CD14-positive monocyte (primary cell): ENCODE data around the gene HECW1. TPM values are rescaled to one million over a fixed set of nuclear protein-coding genes. Genes with fewer than 3 reads are reported as not detected.

Source experiments
- DNase-seq, 3 donors: peaks; one replicate each; pipeline ENCODE4 v3.0.0-alpha.2; 2011 to 2022
- H2AFZ ChIP-seq: 2 replicates; pipeline ENCODE4 v1.6.0; 2012; ENCODE audit warnings: mild to moderate bottlenecking, low read depth, low read length, inconsistent platforms; ENCODE audit not compliant: insufficient read depth, poor library complexity, severe bottlenecking
- H3K27ac ChIP-seq, 2 donors: 1 replicate in 1 of 2; 2 replicates in 1 of 2; pipeline ENCODE4 v1.5.1; 2012 to 2013; ENCODE audit warnings: low read length in 2 of 2, control low read depth in 1 of 2, inconsistent platforms in 1 of 2, low read depth in 1 of 2, mild to moderate bottlenecking in 1 of 2
- H3K27me3 ChIP-seq, 2 donors: one replicate each; pipeline versions ENCODE4 v1.6.0 to v1.6.1; 2011 to 2013; ENCODE audit warnings: low read length in 2 of 2; ENCODE audit not compliant: control insufficient read depth in 2 of 2, insufficient read depth in 2 of 2
- H3K36me3 ChIP-seq, 2 donors: replicated peaks in 1 of 2; 1 replicate in 1 of 2; 2 replicates in 1 of 2; pipeline versions ENCODE4 v1.5.1 to v1.6.1; 2012 to 2013; ENCODE audit warnings: low read length in 2 of 2, control low read depth in 1 of 2, inconsistent platforms in 1 of 2, mild to moderate bottlenecking in 1 of 2; ENCODE audit not compliant: insufficient read depth in 2 of 2, control insufficient read depth in 1 of 2
- H3K4me1 ChIP-seq, 2 donors: 1 replicate in 1 of 2; 2 replicates in 1 of 2; pipeline versions ENCODE4 v1.5.1 to v1.6.1; 2012 to 2013; ENCODE audit warnings: low read length in 2 of 2, control low read depth in 1 of 2, inconsistent platforms in 1 of 2, mild to moderate bottlenecking in 1 of 2, moderate library complexity in 1 of 2; ENCODE audit not compliant: insufficient read depth in 2 of 2, control insufficient read depth in 1 of 2
- H3K4me2 ChIP-seq: replicated peaks from 2 replicates; pipeline ENCODE3; 2012; ENCODE audit warnings: low read length, moderate library complexity, mild to moderate bottlenecking; ENCODE audit not compliant: poor library complexity, severe bottlenecking; ENCODE audit errors: extremely low read depth
- H3K4me3 ChIP-seq, 3 experiments: fragments of 200-600 bp in 1 of 3; sonication (generic) in 1 of 3; replicated peaks in 1 of 3; 1 replicate in 2 of 3; 2 replicates in 1 of 3; pipeline ENCODE4 v1.5.1; 2011 to 2013; ENCODE audit warnings: low read length in 3 of 3, mild to moderate bottlenecking in 3 of 3, control low read depth in 2 of 3, low read depth in 2 of 3, inconsistent platforms in 1 of 3, moderate library complexity in 1 of 3
- H3K79me2 ChIP-seq: 2 replicates; pipeline ENCODE4 v1.6.0; 2012; ENCODE audit warnings: mild to moderate bottlenecking, control low read depth, inconsistent platforms, low read length, moderate library complexity; ENCODE audit not compliant: insufficient read depth
- H3K9ac ChIP-seq: 2 replicates; pipeline ENCODE4 v1.6.0; 2017; ENCODE audit warnings: low read length, mild to moderate bottlenecking; ENCODE audit not compliant: insufficient read depth, poor library complexity, severe bottlenecking
- H3K9me3 ChIP-seq, 2 donors: replicated peaks in 1 of 2; 1 replicate in 1 of 2; 2 replicates in 1 of 2; pipeline versions ENCODE4 v1.5.1 to v1.6.1; 2012 to 2013; ENCODE audit warnings: low read length in 2 of 2, control low read depth in 1 of 2; ENCODE audit not compliant: control insufficient read depth in 1 of 2, insufficient read depth in 1 of 2
- H4K20me1 ChIP-seq: 2 replicates; pipeline ENCODE4 v1.6.0; 2012; ENCODE audit warnings: mild to moderate bottlenecking, low read length, control low read depth, moderate library complexity; ENCODE audit not compliant: insufficient read depth
- H3K27ac Mint-ChIP-seq, 7 donors: one replicate each; pipeline ENCODE4 v1.8.0; 2020; ENCODE audit warnings: mild to moderate bottlenecking in 7 of 7, mixed read lengths in 7 of 7, moderate library complexity in 6 of 7, inconsistent platforms in 2 of 7
- H3K27me3 Mint-ChIP-seq, 3 donors: one replicate each; pipeline ENCODE4 v1.8.0; 2021 to 2022; ENCODE audit warnings: low read depth in 3 of 3, mild to moderate bottlenecking in 3 of 3, mixed read lengths in 3 of 3, moderate library complexity in 3 of 3, inconsistent platforms in 1 of 3
- H3K36me3 Mint-ChIP-seq, 2 donors: one replicate each; pipeline ENCODE4 v1.8.0; 2020; ENCODE audit warnings: mixed read lengths in 2 of 2, inconsistent platforms in 1 of 2, mild to moderate bottlenecking in 1 of 2
- H3K4me1 Mint-ChIP-seq: one replicate; pipeline ENCODE4 v1.8.0; 2020; ENCODE audit warnings: mild to moderate bottlenecking, mixed read lengths
- H3K4me3 Mint-ChIP-seq, 2 donors: one replicate each; pipeline ENCODE4 v1.8.0; 2020; ENCODE audit warnings: mild to moderate bottlenecking in 2 of 2, mixed read lengths in 2 of 2, moderate library complexity in 1 of 2
- H3K9me3 Mint-ChIP-seq, 7 donors: one replicate each; pipeline ENCODE4 v1.8.0; 2020 to 2022; ENCODE audit warnings: mixed read lengths in 7 of 7, mild to moderate bottlenecking in 6 of 7, moderate library complexity in 6 of 7, inconsistent platforms in 2 of 7
- CTCF ChIP-seq: fragments of 200-600 bp; IDR thresholded peaks from one replicate; pipeline ENCODE4 v1.8.0; 2022; ENCODE audit warnings: antibody characterized with exemption, mild to moderate bottlenecking
- WGBS: methylation state at CpG from one replicate; pipeline ENCODE4 v1.1.5; 2013; ENCODE audit warnings: missing lambda C conversion rate; ENCODE audit not compliant: insufficient coverage; 5-methylcytosine and 5-hydroxymethylcytosine counted together
- intact Hi-C, 2 donors: fragments of 100-400 bp; cut with micrococcal nuclease; formaldehyde crosslinking; loops; one replicate each; pipeline versions ENCODE4 v1.15.0 to v1.15.1; 2023
- polyA plus RNA-seq, 3 donors: library from polyadenylated mRNA; depleted of rRNA in 1 of 3; unstranded in 2 of 3; stranded (reverse) in 1 of 3; fragments of 300-500 nt in 2 of 3; fragments of >200 nt in 1 of 3; fragmentation: Illumina TruSeq in 2 of 3; gene quantifications; 1 replicate in 2 of 3; 2 replicates in 1 of 3; pipeline ENCODE4 v1.2.3, GENCODE V29; 2012 to 2021

HECW1 gene
- polyA plus RNA-seq, 3 donors = not detected

GRCh38 chr7:43337191-43337590 lies 224.7 kb downstream of the HECW1 start:
- H3K9me3 ChIP-seq = no peaks in the 10 kb centered on the region
- no peak for DNase-seq
- Mint-ChIP-seq H3K4me3 (no peak overlapping the region), H3K27me3 (peaks cover 4 to 6% (median 4%) of the 10 kb centered on the region in 3 donors), H3K9me3 (peaks cover 0 to 4% (median 3%) of the 10 kb centered on the region in 7 donors), H3K4me1 (no peaks in the 10 kb centered on the region), H3K27ac (peak overlapping the region in 1 of 7 donors; percentile 16), H3K36me3 (no peaks in the 10 kb centered on the region)
- H3K36me3 ChIP-seq = no peaks in the 10 kb centered on the region
- no peak overlapping the region for H3K4me3 ChIP-seq
- H3K27me3 ChIP-seq = no peaks in the 10 kb centered on the region
- H3K4me1 ChIP-seq = no peaks in the 10 kb centered on the region
- H3K9ac ChIP-seq = no peak overlapping the region
- no peak overlapping the region for H3K4me2 ChIP-seq
- H3K27ac ChIP-seq = no peak overlapping the region
- no peaks in the 10 kb centered on the region for H3K79me2 ChIP-seq
- no peak for TF ChIP-seq CTCF
- H4K20me1 ChIP-seq = no peaks in the 10 kb centered on the region
- intact Hi-C loops = no loop called here
- no peak overlapping the region for H2AFZ ChIP-seq

- Histone ChIP-seq H3K9ac (no peak overlapping the region), H3K27me3 (no peaks in the 10 kb centered on the region), H3K4me2 (no peak overlapping the region), H3K4me3 (no peak overlapping the region), H3K27ac (no peak overlapping the region), H3K36me3 (no peaks in the 10 kb centered on the region), H4K20me1 (no peaks in the 10 kb centered on the region), H3K4me1 (no peaks in the 10 kb centered on the region), H2AFZ (no peak overlapping the region), H3K79me2 (no peaks in the 10 kb centered on the region), H3K9me3 (no peaks in the 10 kb centered on the region)
- TF ChIP-seq CTCF = no peak
- intact Hi-C loops = no loop called here
- no peak overlapping the region for H3K4me3 Mint-ChIP-seq
- no peaks in the 10 kb centered on the region for H3K4me1 Mint-ChIP-seq
- DNase-seq = no peak
- no peak overlapping the region for H3K27ac Mint-ChIP-seq
- no CpG with 5 or more reads among the region's 1 CpG for WGBS
- H3K27me3 Mint-ChIP-seq = peaks cover 4 to 8% (median 4%) of the 10 kb centered on the region in 3 donors
- H3K9me3 Mint-ChIP-seq = peaks cover 0 to 4% (median 3%) of the 10 kb centered on the region in 7 donors
- H3K36me3 Mint-ChIP-seq = no peaks in the 10 kb centered on the region
These were observed 225.4 kb downstream of the HECW1 start for GRCh38 chr7:43337811-43338210.
